SK-N-SH (cell line): ENCODE data around the gene SPATA32. TPM values are rescaled to one million over a fixed set of nuclear protein-coding genes. Genes with fewer than 3 reads are reported as not detected.
"Not testable (repeated sequence)": the region's sequence is repeated elsewhere in the genome, so short reads cannot be mapped to it uniquely, and the experiment has no call there.

Source experiments
- CTCF ChIA-PET: fragments of 300-600, 350-600 bp; formaldehyde crosslinking; extraction: SDS; loops from one replicate; lab custom pipeline; 2021; lab: Yijun Ruan, JAX
- POLR2A ChIA-PET: fragments of 350-600 bp; sonication (Branson Sonifier 250); formaldehyde crosslinking; extraction: SDS; loops from one replicate; lab custom pipeline; 2020; ENCODE audit warnings: antibody characterized with exemption, inconsistent platforms; lab: Yijun Ruan, JAX
- DNase-seq: peaks from one replicate; pipeline ENCODE4 v3.0.0; 2012
- H2AFZ ChIP-seq: fragments of 200-600 bp; sonication (generic); 2 replicates; pipeline ENCODE4 v1.8.1; 2016; ENCODE audit warnings: antibody characterized with exemption, mild to moderate bottlenecking, low read depth
- H3F3A ChIP-seq: fragments of 200-600 bp; sonication (generic); replicated peaks from 2 replicates; pipeline ENCODE3; 2016; ENCODE audit warnings: antibody characterized with exemption, mild to moderate bottlenecking; ENCODE audit not compliant: insufficient read depth
- H3K27ac ChIP-seq, 2 experiments: fragments of 200-500 bp in 1 of 2; fragments of 200-600 bp in 1 of 2; sonication (Bioruptor generic) in 1 of 2; sonication (generic), shearing (Covaris generic) in 1 of 2; 2 replicates each; pipeline versions ENCODE4 v1.5.1 to v1.6.1; 2014 to 2016; ENCODE audit warnings: low read depth in 2 of 2, inconsistent platforms in 1 of 2, low read length in 1 of 2, mild to moderate bottlenecking in 1 of 2, mixed read lengths in 1 of 2
- H3K27me3 ChIP-seq: fragments of 200-600 bp; sonication (generic), shearing (Covaris generic); 2 replicates; pipeline ENCODE4 v1.6.1; 2016; ENCODE audit warnings: mixed run types; ENCODE audit not compliant: insufficient read depth
- H3K36me3 ChIP-seq, 2 experiments: fragments of 200-500 bp in 1 of 2; fragments of 200-600 bp in 1 of 2; sonication (Bioruptor generic) in 1 of 2; sonication (generic) in 1 of 2; replicated peaks in 1 of 2; 2 replicates each; pipeline versions ENCODE3 to v1.5.1; 2014 to 2016; ENCODE audit warnings: low read length in 1 of 2, mild to moderate bottlenecking in 1 of 2; ENCODE audit not compliant: insufficient read depth in 2 of 2, control insufficient read depth in 1 of 2
- H3K4me1 ChIP-seq, 2 experiments: fragments of 200-500 bp in 1 of 2; fragments of 200-600 bp in 1 of 2; sonication (Bioruptor generic) in 1 of 2; sonication (generic), shearing (Covaris generic) in 1 of 2; 2 replicates each; pipeline versions ENCODE4 v1.5.1 to v1.6.1; 2014 to 2016; ENCODE audit warnings: low read depth in 1 of 2, low read length in 1 of 2, mixed run types in 1 of 2; ENCODE audit not compliant: insufficient read depth in 2 of 2, control insufficient read depth in 1 of 2
- H3K4me2 ChIP-seq: fragments of 200-600 bp; sonication (generic), shearing (Covaris generic); 2 replicates; pipeline ENCODE4 v1.6.1; 2017; ENCODE audit warnings: mixed run types
- H3K4me3 ChIP-seq, 2 experiments: fragments of 200-500 bp in 1 of 2; fragments of 200-600 bp in 1 of 2; sonication (Bioruptor generic) in 1 of 2; sonication (generic), shearing (Covaris generic) in 1 of 2; 2 replicates each; pipeline versions ENCODE4 v1.5.1 to v1.8.1; 2014 to 2016; ENCODE audit warnings: low read depth in 2 of 2, inconsistent platforms in 1 of 2, low read length in 1 of 2, mild to moderate bottlenecking in 1 of 2, mixed read lengths in 1 of 2, moderate library complexity in 1 of 2
- H3K79me2 ChIP-seq: fragments of 200-600 bp; sonication (generic); 2 replicates; pipeline ENCODE4 v1.8.1; 2017; ENCODE audit warnings: mild to moderate bottlenecking; ENCODE audit not compliant: insufficient read depth
- H3K9ac ChIP-seq: fragments of 200-600 bp; sonication (generic); 2 replicates; pipeline ENCODE4 v1.6.1; 2017; ENCODE audit warnings: mixed run types
- H3K9me2 ChIP-seq: fragments of 200-600 bp; sonication (generic); 2 replicates; pipeline ENCODE4 v1.6.1; 2017; ENCODE audit warnings: mixed run types
- H3K9me3 ChIP-seq: fragments of 200-600 bp; sonication (generic); 2 replicates; pipeline ENCODE4 v1.6.1; 2017; ENCODE audit warnings: mixed run types, mild to moderate bottlenecking, moderate library complexity
- H4K20me1 ChIP-seq: fragments of 200-600 bp; sonication (generic); 2 replicates; pipeline ENCODE4 v1.6.1; 2017; ENCODE audit warnings: mild to moderate bottlenecking, mixed run types; ENCODE audit not compliant: insufficient read depth
- CHD2 ChIP-seq: fragments of 150-350 bp; IDR thresholded peaks from 2 replicates; pipeline ENCODE4 v1.6.1; 2018; ENCODE audit warnings: low read length; ENCODE audit not compliant: partially characterized antibody
- ELF1 ChIP-seq: IDR thresholded peaks from 2 replicates; pipeline ENCODE4 v1.4.0; 2012
- EP300 ChIP-seq, 2 experiments: IDR thresholded peaks; 2 replicates each; pipeline versions ENCODE4 v1.4.0 to v1.6.1; 2012; ENCODE audit warnings: borderline replicate concordance in 1 of 2, low read depth in 1 of 2, low read length in 1 of 2
- EZH2phosphoT487 ChIP-seq: fragments of 200-600 bp; sonication (generic); IDR thresholded peaks from 2 replicates; pipeline ENCODE4 v1.6.1; 2017; ENCODE audit warnings: low read depth, mixed run types, mild to moderate bottlenecking, antibody characterized with exemption, moderate library complexity, borderline replicate concordance
- FOSL2 ChIP-seq: IDR thresholded peaks from 2 replicates; pipeline ENCODE4 v1.4.0; 2012; ENCODE audit warnings: low read depth, mild to moderate bottlenecking, moderate library complexity, borderline replicate concordance
- FOXM1 ChIP-seq: IDR thresholded peaks from 2 replicates; pipeline ENCODE4 v1.4.0; 2012; ENCODE audit warnings: low read depth, mild to moderate bottlenecking
- GABPA ChIP-seq: IDR thresholded peaks from 2 replicates; pipeline ENCODE4 v1.4.0; 2012; ENCODE audit warnings: low read depth, mild to moderate bottlenecking
- GATA2 ChIP-seq: sonication (generic); formaldehyde crosslinking; IDR thresholded peaks from 2 replicates; pipeline ENCODE4 v1.5.0; 2020; ENCODE audit warnings: mild to moderate bottlenecking, missing genetic modification reagents
- IRF3 ChIP-seq: fragments of 150-350 bp; IDR thresholded peaks from 2 replicates; pipeline ENCODE4 v1.6.1; 2016; ENCODE audit warnings: mild to moderate bottlenecking, low read depth, low read length
- JUND ChIP-seq: IDR thresholded peaks from 2 replicates; pipeline ENCODE4 v1.4.0; 2012
- MXI1 ChIP-seq: IDR thresholded peaks from 2 replicates; pipeline ENCODE4 v1.6.1; 2012; ENCODE audit warnings: mild to moderate bottlenecking, low read depth, low read length, improper control_type of control experiment
- NRF1 ChIP-seq: IDR thresholded peaks from 2 replicates; pipeline ENCODE4 v1.6.1; 2012; ENCODE audit warnings: low read depth, mild to moderate bottlenecking, low read length
- POLR2AphosphoS5 ChIP-seq: IDR thresholded peaks from 2 replicates; pipeline ENCODE4 v1.6.1; 2012; ENCODE audit warnings: low read depth, low read length
- RCOR1 ChIP-seq: fragments of 150-350 bp; IDR thresholded peaks from 2 replicates; pipeline ENCODE4 v1.6.1; 2017; ENCODE audit warnings: antibody characterized with exemption, low read length
- REST ChIP-seq: IDR thresholded peaks from 2 replicates; pipeline ENCODE4 v1.6.1; 2012; ENCODE audit warnings: mild to moderate bottlenecking, low read depth, low read length, moderate library complexity
- RXRA ChIP-seq: IDR thresholded peaks from 2 replicates; pipeline ENCODE4 v1.4.0; 2012; ENCODE audit warnings: low read depth, mild to moderate bottlenecking, borderline replicate concordance
- SIN3A ChIP-seq: IDR thresholded peaks from 2 replicates; pipeline ENCODE4 v1.6.1; 2012; ENCODE audit warnings: low read depth, mild to moderate bottlenecking, low read length, moderate library complexity, borderline replicate concordance
- TAF1 ChIP-seq: IDR thresholded peaks from 2 replicates; pipeline ENCODE4 v1.6.1; 2012; ENCODE audit warnings: low read depth, mild to moderate bottlenecking, low read length, moderate library complexity, borderline replicate concordance
- WGBS: methylation state at CpG from one replicate; pipeline ENCODE4 v1.1.6; 2017; ENCODE audit warnings: low lambda C conversion rate; 5-methylcytosine and 5-hydroxymethylcytosine counted together
- polyA plus RNA-seq, 3 experiments: library from polyadenylated mRNA; depleted of rRNA; stranded (reverse); fragments of >200 nt; gene quantifications; 2 replicates each; pipeline ENCODE4 v1.2.3, GENCODE V29; 2012
- TF ChIP-seq, protein P1 (sequence below): IDR thresholded peaks from 2 replicates; pipeline ENCODE4 v1.4.0; 2012; ENCODE audit warnings: low read depth, borderline replicate concordance
- TF ChIP-seq, protein P2 (sequence below): IDR thresholded peaks from 2 replicates; pipeline ENCODE4 v1.4.0; 2012; ENCODE audit warnings: low read depth
- TF ChIP-seq, protein P3 (sequence below): IDR thresholded peaks from 2 replicates; pipeline ENCODE4; 2012

The SPATA32 gene
- polyA plus RNA-seq, 1 of the 3 experiments (the other 2 are of a cell fraction): not detected

DNA sequence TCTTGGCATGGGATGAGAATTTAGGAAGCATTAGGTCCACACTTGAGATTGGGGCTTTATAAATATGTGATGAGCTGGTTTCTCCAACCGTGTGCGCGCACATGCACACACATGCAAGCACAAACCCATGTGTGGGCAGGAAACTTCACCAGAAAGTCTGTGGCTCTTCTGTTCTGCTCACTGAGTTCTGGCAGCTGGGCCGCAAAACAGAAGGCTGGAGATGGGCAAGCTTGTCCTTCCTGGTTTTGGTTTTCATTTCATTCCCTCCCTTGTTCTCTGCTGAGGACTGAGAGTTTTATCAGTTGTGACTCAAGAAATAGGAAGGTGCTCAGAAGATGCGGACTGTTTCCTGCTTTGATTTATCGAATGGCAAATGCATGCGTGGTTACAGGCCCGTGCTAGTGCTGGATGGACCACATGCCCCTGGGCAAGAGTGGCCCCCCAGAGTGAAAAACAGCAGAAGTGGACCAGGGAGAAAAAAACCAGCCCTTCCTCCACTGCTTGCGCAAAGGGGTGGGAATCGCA, 40.8 kb upstream of the SPATA32 start (continued):
- TF ChIP-seq TAF1 (no peak), SIN3A (peak; percentile 52; the same call in 1 of the 2 replicates), FOSL2 (peak; percentile 5; the same call in 1 of the 2 replicates), IRF3 (no peak), EP300 (IDR thresholded peaks at IDR 0.05; ENCODE audit: borderline replicate concordance in 1 of 2, low read depth in 1 of 2, low read length in 1 of 2) (peak in 1 of 2 experiments; percentile 8; a peak in 1 of 4 replicates), EZH2phosphoT487 (no peak), REST (no peak), RCOR1 (no peak), POLR2AphosphoS5 (no peak), GATA2 (CRISPR knock-in tag) (no peak), CHD2 (no peak), RXRA (no peak), ELF1 (peak; percentile 54; the same call in 1 of the 2 replicates), FOXM1 (no peak), JUND (peak; percentile 43; the same call in 1 of the 2 replicates), MXI1 (no peak), GABPA (no peak), NRF1 (no peak)
- TF ChIP-seq, protein P1, sequence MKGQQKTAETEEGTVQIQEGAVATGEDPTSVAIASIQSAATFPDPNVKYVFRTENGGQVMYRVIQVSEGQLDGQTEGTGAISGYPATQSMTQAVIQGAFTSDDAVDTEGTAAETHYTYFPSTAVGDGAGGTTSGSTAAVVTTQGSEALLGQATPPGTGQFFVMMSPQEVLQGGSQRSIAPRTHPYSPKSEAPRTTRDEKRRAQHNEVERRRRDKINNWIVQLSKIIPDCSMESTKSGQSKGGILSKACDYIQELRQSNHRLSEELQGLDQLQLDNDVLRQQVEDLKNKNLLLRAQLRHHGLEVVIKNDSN: no peak
- TF ChIP-seq, protein P2, sequence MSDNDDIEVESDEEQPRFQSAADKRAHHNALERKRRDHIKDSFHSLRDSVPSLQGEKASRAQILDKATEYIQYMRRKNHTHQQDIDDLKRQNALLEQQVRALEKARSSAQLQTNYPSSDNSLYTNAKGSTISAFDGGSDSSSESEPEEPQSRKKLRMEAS: peak; percentile 72
- TF ChIP-seq, protein P3, sequence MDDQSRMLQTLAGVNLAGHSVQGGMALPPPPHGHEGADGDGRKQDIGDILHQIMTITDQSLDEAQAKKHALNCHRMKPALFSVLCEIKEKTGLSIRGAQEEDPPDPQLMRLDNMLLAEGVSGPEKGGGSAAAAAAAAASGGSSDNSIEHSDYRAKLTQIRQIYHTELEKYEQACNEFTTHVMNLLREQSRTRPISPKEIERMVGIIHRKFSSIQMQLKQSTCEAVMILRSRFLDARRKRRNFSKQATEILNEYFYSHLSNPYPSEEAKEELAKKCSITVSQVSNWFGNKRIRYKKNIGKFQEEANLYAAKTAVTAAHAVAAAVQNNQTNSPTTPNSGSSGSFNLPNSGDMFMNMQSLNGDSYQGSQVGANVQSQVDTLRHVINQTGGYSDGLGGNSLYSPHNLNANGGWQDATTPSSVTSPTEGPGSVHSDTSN: peak; percentile 80

GRCh38 chr17:45302220-45302619, 40.3 kb upstream of the SPATA32 start:
- H3K9me3 ChIP-seq, H3K27me3 ChIP-seq, H2AFZ ChIP-seq, POLR2A ChIA-PET, H3K9ac ChIP-seq, DNase-seq, H3K4me3 ChIP-seq, H3K9me2 ChIP-seq: not testable (repeated sequence)
- Histone ChIP-seq H3K79me2 (peaks cover 100% of the 10 kb centered on the region), H3F3A (peaks cover 34% of the 10 kb centered on the region), H3K4me1 (peaks cover 24 to 36% of the 10 kb centered on the region in 2 experiments; a peak in 3 of 4 replicates), H3K27ac (peak overlapping the region in 1 of 2 experiments; percentile 98; a peak in 2 of 4 replicates), H3K36me3 (peaks cover 6 to 37% of the 10 kb centered on the region in 2 experiments), H4K20me1 (peaks cover 57% of the 10 kb centered on the region), H3K4me2 (peak overlapping the region; percentile 57)
- 94% methylated on average over 9 of the region's 9 CpGs for WGBS
- CTCF ChIA-PET: interaction anchor here (0.7 to 2.3 kb wide), 3 partner anchors 9 to 83 kb away, joined by 3 to 8 read pairs (median 5); no protein-coding TSS in a partner anchor
